Esophagus muscularis mucosa (tissue), 4 donors: Measurements from ENCODE around the gene ZSCAN12. TPM values are rescaled to one million over a fixed set of nuclear protein-coding genes. Genes with fewer than 3 reads are reported as not detected.

ENCODE experiments used
- DNase-seq: peaks from one replicate; pipeline ENCODE4 v3.0.0-alpha.2; 2017; ENCODE audit errors: extremely low spot score
- H3K27ac ChIP-seq, 4 donors: fragments of 200-600 bp; sonication (generic); replicated peaks in 1 of 4; 1 replicate in 3 of 4; 2 replicates in 1 of 4; pipeline ENCODE4 v1.5.1; 2016 to 2019; ENCODE audit warnings: mild to moderate bottlenecking in 1 of 4
- H3K27me3 ChIP-seq, 4 donors: fragments of 200-600 bp; sonication (generic); one replicate each; pipeline versions ENCODE4 v1.5.1 to v1.6.0; 2016 to 2019
- H3K36me3 ChIP-seq, 4 donors: fragments of 200-600 bp; sonication (generic); one replicate each; pipeline ENCODE4 v1.5.1; 2016 to 2019
- H3K4me1 ChIP-seq, 4 donors: fragments of 200-600 bp; sonication (generic); one replicate each; pipeline ENCODE4 v1.5.1; 2016 to 2019
- H3K4me3 ChIP-seq, 4 donors: fragments of 200-600 bp; sonication (generic); 1 replicate in 2 of 4; 2 replicates in 2 of 4; pipeline ENCODE4 v1.5.1; 2016 to 2019; ENCODE audit warnings: mild to moderate bottlenecking in 4 of 4, moderate library complexity in 1 of 4
- H3K9me3 ChIP-seq, 4 donors: fragments of 200-600 bp; sonication (generic); 1 replicate in 3 of 4; 2 replicates in 1 of 4; pipeline ENCODE4 v1.5.1; 2016 to 2019
- CTCF ChIP-seq, 3 experiments: fragments of 200-600 bp in 2 of 3; fragments of 450-650 bp in 1 of 3; sonication (generic) in 2 of 3; IDR thresholded peaks; one replicate each; pipeline ENCODE4 v1.5.1; 2017 to 2019; ENCODE audit warnings: antibody characterized with exemption in 3 of 3, mild to moderate bottlenecking in 2 of 3, moderate library complexity in 1 of 3
- EP300 ChIP-seq: sonication (generic); formaldehyde crosslinking; IDR thresholded peaks from one replicate; pipeline ENCODE4 v1.6.1; 2017; ENCODE audit warnings: antibody characterized with exemption
- POLR2A ChIP-seq: fragments of 450-650 bp; IDR thresholded peaks from one replicate; pipeline ENCODE4 v1.6.1; 2017; ENCODE audit warnings: antibody characterized with exemption, moderate library complexity, mild to moderate bottlenecking, low read depth
- POLR2AphosphoS5 ChIP-seq, 2 donors: sonication (generic); formaldehyde crosslinking; IDR thresholded peaks; one replicate each; pipeline ENCODE4 v1.6.1; 2017; ENCODE audit warnings: antibody characterized with exemption in 2 of 2
- WGBS: methylation state at CpG from one replicate; pipeline ENCODE4 v1.1.5; 2018; 5-methylcytosine and 5-hydroxymethylcytosine counted together
- intact Hi-C: fragments of 100-400 bp; cut with DNase I; formaldehyde crosslinking; loops from one replicate; pipeline ENCODE4 v1.15.1; 2023
- total RNA-seq, 4 donors: library from RNA; depleted of rRNA; stranded (reverse); fragments of >200 nt; gene quantifications; one replicate each; pipeline versions ENCODE4 v1.1.0 to v1.2.1, GENCODE V29; 2016

The ZSCAN12 gene
- total RNA-seq, 4 donors from 2014 or later: 4.0 to 5.7 (median 4.6) TPM

DNA sequence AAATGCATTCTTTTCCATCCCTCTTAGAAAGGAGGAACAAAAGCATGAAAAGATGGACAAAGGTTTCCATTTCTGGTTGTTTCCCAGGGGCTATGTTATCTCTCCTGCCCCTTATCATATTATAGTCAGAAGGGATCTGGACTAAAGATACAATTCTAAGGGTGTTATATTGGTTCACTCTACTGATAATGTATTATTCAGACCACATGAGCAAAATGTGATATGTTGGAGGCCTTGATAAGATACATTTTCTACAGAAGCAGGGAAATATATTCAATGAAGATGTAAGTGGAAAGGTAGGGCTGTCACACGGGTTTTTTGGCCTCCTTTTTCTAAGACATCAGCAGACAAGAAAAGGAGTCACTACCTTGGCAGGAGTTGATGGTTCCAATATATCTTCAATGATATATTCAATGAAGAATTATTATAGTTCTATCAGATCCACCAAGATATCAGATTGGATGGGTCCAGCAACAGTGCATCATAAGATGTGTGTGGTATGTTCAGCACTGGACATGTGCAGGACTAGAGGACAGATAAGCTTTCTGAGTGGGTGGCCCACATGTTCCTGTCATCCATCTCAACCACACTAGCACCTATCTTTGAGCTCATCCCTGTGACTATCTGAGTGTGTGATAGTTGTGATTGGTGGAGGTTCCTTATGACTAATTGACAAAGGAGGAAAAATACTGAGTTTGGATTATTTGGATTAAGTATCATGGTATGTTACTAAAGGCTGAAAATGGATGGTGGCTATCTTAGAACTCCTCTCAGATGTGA is 55.5 kb downstream of the ZSCAN12 start:
- H3K4me1 ChIP-seq: no peaks in the 10 kb centered on the region
- no peaks in the 10 kb centered on the region for H3K36me3 ChIP-seq
- H3K27ac ChIP-seq: no peak overlapping the region
- no peak overlapping the region for H3K4me3 ChIP-seq
- intact Hi-C loops: no loop called here
- no peaks in the 10 kb centered on the region for H3K9me3 ChIP-seq
- no peaks in the 10 kb centered on the region for H3K27me3 ChIP-seq
- WGBS: 52% methylated on average over 1 of the region's 1 CpG
- DNase-seq: peak; percentile 50
- TF ChIP-seq EP300: no peak

- no peaks in the 10 kb centered on the region for H3K9me3 ChIP-seq
- intact Hi-C loops: no loop called here
- no peak for DNase-seq
- no peak overlapping the region for H3K4me3 ChIP-seq
- no peak overlapping the region for H3K27ac ChIP-seq
- no peaks in the 10 kb centered on the region for H3K27me3 ChIP-seq
- no peaks in the 10 kb centered on the region for H3K36me3 ChIP-seq
- no peak for TF ChIP-seq POLR2AphosphoS5 (IDR thresholded peaks at IDR 0.05)
- TF ChIP-seq CTCF (IDR thresholded peaks at IDR 0.05): no peak
- no peak for TF ChIP-seq EP300
- TF ChIP-seq POLR2A: no peak
- 71% methylated on average over 1 of the region's 1 CpG for WGBS
- peaks cover 11 to 17% (median 13%) of the 10 kb centered on the region in 4 donors for H3K4me1 ChIP-seq
Observed at GRCh38 chr6:28340310-28341095, 59.0 kb downstream of the ZSCAN12 start.

DNA sequence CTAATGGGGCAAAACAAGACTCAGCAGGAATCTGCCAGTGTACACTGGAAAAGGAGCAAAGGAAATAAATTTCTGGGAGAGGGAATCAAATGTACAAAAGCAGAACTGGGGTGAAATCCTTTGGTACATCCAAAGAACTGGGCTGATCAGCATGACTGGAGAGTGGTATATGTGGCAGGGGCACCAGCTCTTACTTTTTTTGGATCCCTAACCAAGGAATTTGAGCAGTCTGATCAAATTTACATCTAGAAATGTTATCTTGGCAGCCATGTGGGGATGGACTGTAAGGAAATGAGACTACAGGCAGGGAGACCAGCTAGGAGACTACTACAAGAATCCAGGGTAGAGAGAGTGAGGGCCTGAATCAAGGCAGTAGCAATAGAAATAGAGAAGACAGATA is 62.4 kb downstream of the ZSCAN12 start:
- Histone ChIP-seq H3K27ac (peak overlapping the region; percentile 86 to 97 (median 96)), H3K27me3 (no peaks in the 10 kb centered on the region), H3K4me3 (peak overlapping the region; percentile 70 to 72 (median 72)), H3K4me1 (peaks cover 11 to 35% (median 26%) of the 10 kb centered on the region in 4 donors), H3K36me3 (no peaks in the 10 kb centered on the region), H3K9me3 (no peaks in the 10 kb centered on the region)
- DNase-seq: no peak
- TF ChIP-seq CTCF (IDR thresholded peaks at IDR 0.05): no peak
- no peak for TF ChIP-seq EP300
- TF ChIP-seq POLR2AphosphoS5 (IDR thresholded peaks at IDR 0.05): no peak
- TF ChIP-seq POLR2A: no peak
- intact Hi-C loops: no loop called here

DNA sequence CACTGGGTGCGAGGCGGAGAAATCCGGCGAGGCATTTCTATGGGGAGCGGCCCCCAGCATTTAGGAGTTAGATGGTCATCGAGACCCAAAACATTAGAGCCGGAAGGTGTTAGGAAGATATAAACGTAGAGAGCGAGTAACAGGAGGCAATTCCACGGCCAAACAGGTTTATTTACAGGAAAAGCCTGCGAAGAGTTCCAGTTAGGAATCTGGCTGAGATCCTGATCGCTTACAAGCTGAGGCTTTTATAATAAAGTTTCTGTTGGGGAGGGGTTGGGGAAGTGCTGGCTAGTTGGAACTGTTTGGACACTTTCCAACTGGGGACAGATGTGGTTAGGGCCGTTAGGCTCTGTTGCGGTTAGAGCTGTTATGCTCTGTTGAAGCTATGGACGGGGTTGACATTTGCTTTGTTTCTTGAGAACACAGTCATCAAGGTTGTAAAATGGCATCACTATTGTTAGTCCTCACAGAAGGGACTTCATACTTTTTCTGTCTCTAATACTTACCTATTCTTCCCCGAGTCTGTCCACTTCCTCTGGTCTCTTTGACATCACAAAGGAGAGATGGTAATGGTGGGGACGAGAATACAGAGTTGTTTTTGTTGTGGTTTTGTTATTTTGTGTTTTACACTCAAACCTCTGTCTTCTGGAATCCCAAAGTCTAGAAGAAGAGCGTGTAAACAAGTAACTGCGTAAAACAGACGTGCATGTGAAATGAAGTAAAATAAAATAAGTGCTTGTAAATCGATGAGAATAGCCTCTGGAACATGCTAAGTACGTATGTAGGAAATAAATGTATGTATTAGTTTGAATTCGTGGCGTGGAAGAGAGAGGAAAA is 63.0 kb downstream of the ZSCAN12 start:
- Histone ChIP-seq H3K4me3 (peak overlapping the region; percentile 70 to 72 (median 72)), H3K27me3 (no peaks in the 10 kb centered on the region), H3K36me3 (no peaks in the 10 kb centered on the region), H3K27ac (peak overlapping the region; percentile 86 to 97 (median 96)), H3K9me3 (no peaks in the 10 kb centered on the region), H3K4me1 (peaks cover 11 to 35% (median 26%) of the 10 kb centered on the region in 4 donors)
- no peak for TF ChIP-seq EP300
- no peak for TF ChIP-seq POLR2AphosphoS5 (IDR thresholded peaks at IDR 0.05)
- no peak for TF ChIP-seq POLR2A
- TF ChIP-seq CTCF (IDR thresholded peaks at IDR 0.05): no peak
- intact Hi-C loops: no loop called here
- no peak for DNase-seq
- WGBS: 9% methylated on average over 24 of the region's 24 CpGs
